GM21447 (cell line): ENCODE data around the gene ARSG.
A peak's percentile ranks its signal among the peaks of the same experiment; 100 is the strongest.
"Not testable (repeated sequence)": the region's sequence is repeated elsewhere in the genome, so short reads cannot be mapped to it uniquely, and the experiment has no call there.

Experiments
- ATAC-seq: cut with Tn5 transposase; IDR thresholded peaks from one replicate; pipeline ENCODE4 v1.9.1; 2021; ENCODE audit not compliant: unreplicated experiment

ARSG gene

GRCh38 chr17:68290955-68291835 lies at the start of gene ARSG, which contains the start of gene SLC16A6:
Gene ARSG, plus strand, starts transcription at chr17:68291495. Its CDS starts 15,999 bp downstream, at chr17:68307494.
Gene SLC16A6, minus strand, starts transcription at chr17:68291127. Its CDS starts 12,807 bp downstream, at chr17:68278320.
- peak; percentile 44 for ATAC-seq

DNA sequence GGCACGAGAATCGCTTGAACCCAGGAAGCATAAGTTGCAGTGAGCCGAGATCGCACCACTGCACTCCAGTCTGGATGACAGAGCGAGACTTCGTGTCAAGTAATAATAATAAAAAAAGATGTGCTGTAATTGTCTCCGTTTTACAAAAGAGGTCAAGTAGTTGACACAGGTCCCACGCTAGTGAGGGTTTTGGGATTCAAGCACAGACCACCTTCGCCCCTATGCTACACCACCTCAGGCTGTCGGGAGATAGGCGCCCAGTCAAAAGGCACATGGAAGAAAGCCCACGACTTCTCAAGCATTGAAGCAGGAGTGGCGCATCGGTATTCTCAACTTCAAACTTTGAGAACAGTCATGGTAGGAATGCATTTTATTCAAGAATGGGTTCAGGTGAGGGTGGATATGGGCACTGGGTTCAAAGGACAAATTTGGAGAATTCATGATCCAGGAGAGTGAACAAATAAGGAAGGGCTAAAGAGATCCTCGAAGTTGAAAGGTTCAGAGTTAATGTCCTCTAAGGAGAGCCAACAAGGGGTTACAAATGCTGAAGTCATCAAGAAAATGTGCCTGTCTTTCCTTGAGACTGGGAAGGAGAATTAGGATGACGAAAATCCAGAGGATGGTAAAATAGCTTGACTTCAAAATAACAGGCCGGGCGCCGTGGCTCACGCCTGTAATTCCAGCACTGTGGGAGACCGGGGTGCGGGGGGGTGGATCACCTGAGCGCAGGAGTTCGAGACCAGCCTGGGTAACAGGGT lies 44.8 kb upstream of the ARSG start:
- no peak for ATAC-seq

- ATAC-seq: peak; percentile 82
Observed at GRCh38 chr17:68247445-68248198, 43.7 kb upstream of the ARSG start, which contains the start of gene AMZ2. Gene AMZ2, plus strand, starts transcription at chr17:68248043. Its CDS starts 2,145 bp downstream, at chr17:68250188.

DNA sequence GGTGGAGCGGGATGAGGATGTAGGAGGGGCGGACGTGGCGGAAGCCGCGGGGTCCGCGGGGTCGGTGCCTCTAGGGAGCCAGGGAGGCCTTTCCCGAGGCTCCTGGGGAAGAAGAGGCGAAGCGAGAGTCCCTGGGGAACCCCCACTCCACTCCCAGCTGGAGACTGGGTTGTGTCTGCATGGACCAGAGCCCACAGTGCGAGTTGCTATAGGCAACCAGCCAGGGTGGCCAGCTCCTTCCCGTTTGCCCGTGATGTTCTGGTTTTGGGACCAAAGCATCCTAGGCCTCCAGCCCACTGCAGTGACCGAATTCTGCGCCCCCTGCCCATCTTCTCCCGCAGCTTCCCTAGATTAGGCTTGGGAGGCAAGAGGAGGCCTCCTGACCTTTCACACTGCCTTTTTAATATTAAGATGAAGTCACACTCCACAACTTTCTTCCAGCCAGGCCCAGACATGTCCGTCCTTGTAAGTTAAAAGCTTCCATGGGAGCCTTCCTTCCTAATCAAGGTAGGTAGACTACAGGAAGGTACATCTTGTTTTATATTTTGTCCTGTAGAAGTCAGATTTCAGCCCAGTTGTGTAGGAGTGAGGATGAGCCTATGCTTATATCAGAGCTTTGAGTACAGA lies 43.0 kb upstream of the ARSG start:
- ATAC-seq: peak; percentile 29

DNA sequence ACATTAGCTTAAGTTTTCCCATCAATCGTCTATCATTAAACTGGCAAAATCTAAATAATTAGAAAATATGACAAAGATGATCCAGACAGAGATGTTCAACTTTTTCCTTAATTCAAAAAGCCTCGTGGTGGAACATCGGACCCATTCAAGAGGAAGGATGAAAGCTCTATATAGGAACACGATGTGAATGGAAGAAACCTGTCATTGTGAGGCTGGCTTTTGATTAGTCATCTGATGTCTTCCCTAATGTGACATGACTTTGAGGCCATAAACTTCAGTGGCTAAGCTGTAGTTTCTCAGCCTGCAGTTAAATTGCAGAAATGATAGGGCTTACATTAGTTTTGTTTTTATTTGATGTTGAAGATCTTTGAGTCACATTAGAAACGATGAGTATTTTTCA lies 42.4 kb upstream of the ARSG start:
- ATAC-seq: no peak

DNA sequence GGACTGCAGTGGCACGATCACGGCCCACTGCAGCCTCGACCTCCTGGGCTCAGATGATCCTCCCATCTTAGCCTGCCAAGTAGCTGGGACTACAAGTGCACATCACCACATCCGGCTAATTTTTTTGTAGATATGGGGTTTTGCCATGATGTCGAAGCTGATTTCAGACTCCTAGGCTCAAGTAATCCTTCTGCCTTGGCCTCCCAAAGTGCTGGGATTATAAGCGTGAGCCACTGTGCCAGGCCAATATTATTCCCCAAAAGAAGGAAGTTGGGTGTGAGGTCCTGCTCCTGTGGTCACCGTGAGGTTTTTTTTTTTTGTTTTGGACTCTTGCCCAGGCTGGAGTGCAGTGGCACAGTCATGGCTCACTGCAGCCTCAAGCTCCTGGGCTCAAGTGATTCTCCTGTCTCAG lies 41.9 kb upstream of the ARSG start:
- no peak for ATAC-seq

DNA sequence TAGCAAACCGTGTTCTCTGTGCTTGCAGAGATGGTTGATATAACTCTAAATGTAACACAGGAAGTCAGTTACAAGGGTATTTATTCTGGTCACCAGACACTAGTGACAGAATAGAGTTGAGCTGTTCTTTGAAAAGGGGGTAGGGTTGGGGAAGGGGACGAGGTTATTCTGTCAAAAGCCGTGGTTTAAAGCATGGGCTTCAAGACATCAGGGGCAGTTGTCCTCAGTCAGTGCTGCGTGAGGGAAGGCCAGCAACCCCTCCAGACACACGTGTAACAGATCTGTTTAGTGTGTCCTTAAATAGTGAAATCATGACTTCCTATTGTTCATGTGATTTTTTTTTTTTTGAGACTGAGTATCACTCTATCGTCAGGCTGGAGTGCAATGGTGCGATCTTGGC lies 37.9 kb upstream of the ARSG start:
- ATAC-seq: not testable (repeated sequence)

DNA sequence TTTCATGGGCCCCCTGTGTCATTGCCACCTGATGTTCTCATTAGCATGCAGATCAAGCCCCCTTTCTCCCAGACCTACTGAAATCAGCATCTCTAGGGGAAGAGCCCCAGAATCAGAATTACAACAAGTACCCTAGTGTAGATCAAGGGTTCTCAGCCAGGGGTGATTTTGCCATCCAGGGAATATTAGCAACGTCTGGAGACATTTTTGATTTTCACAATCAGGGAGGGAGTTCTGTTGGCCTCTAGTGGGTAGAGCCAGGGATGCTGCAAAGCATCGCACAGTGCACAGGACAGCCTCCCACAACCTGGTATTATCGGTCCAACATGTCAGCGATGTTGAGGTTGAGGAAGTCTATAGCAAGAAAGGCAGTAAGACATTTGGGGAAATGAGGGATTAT lies 36.1 kb upstream of the ARSG start:
- ATAC-seq: no peak

- no peak for ATAC-seq
Observed at GRCh38 chr17:68255731-68256538, 35.4 kb upstream of the ARSG start.

DNA sequence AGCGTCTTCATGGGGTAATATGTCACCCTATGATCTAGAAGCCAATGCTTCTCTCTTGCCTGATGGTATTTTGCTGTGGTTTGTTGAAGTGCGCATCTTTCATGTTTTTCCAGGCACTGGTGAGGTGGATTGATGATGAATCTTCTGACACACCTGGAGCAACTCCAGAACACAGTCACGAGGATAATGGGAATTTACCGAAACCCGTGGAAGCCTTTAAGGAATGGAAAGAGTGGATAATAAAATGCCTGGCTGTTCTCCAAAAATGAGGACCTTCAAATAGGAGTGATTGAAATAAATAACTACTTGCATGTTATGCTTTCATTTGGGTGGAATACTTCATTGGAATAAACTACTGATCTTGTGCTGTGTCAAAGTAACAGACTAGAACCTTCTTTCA lies 34.6 kb upstream of the ARSG start:
- ATAC-seq: not testable (repeated sequence)

DNA sequence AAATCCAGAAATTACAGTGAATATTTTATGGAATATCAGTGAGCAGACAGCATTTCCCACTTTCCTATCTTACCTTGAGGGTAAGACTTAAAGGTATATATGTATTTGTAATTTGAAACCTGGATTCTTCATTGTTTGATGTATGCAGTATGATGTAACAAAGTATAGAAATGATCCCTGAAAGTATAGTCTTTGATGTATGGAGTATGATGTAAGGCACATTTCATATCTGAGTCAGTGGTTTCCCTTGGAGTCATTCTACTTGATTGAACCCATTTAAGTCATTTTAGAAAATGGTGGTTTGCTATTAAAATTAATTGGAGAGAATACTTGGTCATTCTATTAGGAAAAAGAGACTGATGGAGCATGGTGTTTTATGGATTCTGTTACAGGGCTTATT lies 33.4 kb upstream of the ARSG start:
- no peak for ATAC-seq

DNA sequence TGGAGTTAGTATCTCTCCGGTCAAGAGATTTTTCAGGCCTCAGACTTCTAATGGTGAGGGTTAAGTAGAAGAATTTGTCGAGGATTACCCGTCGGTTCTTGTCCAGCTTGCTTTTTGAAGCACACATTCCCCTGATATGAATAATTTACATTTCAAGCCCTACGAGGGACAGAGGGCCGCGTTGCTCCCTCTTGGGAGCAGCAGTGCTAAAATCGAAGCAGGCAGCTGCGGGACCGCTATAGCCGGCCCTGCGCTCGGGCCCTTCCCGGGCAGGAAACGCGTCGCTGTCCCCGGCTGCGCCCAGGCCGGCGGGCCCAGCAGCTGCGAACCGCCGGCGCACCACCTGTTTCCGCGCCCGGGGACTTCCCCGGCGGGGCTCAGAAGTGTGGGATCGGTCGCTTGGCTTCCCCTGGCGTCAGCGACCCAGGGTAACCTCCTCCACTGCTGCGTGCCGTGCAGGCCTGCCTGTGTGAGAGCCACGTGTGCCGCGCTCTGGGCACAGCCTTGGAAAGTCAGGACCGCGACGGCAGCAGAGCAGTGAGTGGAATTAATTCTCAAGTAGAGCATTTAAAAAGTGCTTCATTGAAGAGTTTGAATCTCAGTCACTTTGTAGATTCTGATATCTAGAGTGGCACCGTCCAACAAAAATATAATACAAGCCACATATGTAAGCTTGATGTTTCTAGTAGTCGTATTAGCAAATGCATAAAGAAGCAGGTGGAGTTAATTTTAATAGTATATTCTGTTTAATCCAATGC lies 32.2 kb upstream of the ARSG start:
- ATAC-seq: peak; percentile 85

DNA sequence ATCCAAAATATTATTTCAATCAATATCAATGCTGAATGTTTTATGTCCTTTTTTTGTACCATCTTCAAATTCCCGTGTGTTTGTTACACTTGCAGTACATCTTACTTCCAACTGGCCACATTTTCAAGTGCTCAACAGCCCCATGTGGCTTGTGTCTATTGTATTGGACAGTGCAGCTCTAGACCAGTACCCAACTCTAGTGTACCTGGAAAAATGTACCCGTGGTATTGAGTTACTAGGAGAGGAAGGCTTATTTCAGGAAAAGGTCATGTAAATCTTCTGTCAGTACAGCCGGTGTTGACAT lies 31.7 kb upstream of the ARSG start:
- ATAC-seq: not testable (repeated sequence)

- ATAC-seq: no peak
Observed at GRCh38 chr17:68260051-68260762, 31.1 kb upstream of the ARSG start.

- not testable (repeated sequence) for ATAC-seq
Observed at GRCh38 chr17:68262467-68262866, 28.8 kb upstream of the ARSG start.

- ATAC-seq: peak; percentile 44
Observed at GRCh38 chr17:68263101-68263681, 28.1 kb upstream of the ARSG start.

GRCh38 chr17:68265833-68266232 lies 25.5 kb upstream of the ARSG start:
- not testable (repeated sequence) for ATAC-seq

- no peak for ATAC-seq
Observed at GRCh38 chr17:68273722-68274121, 17.6 kb upstream of the ARSG start.
